Omental fat pad (tissue), 4 donors: ENCODE data around the gene EPHA4. TPM values are rescaled to one million over a fixed set of nuclear protein-coding genes. Genes with fewer than 3 reads are reported as not detected.

Experiments used
- ATAC-seq: fragments of 150-250 bp; one replicate; pipeline ENCODE4 v1.9.1; 2016; ENCODE audit warnings: mild to moderate bottlenecking, moderate library complexity; ENCODE audit not compliant: low FRiP score
- DNase-seq: peaks from one replicate; pipeline ENCODE4 v3.0.0-alpha.2; 2019; ENCODE audit warnings: low spot score
- total RNA-seq, 4 donors: library from RNA; depleted of rRNA; stranded (reverse); fragments of >200 nt; gene quantifications; one replicate each; pipeline ENCODE4 v1.1.0, GENCODE V29; 2016
- TF ChIP-seq, protein P1 (sequence below), 3 donors: fragments of 450-650 bp; IDR thresholded peaks; one replicate each; pipeline ENCODE4 v1.5.1; 2016 to 2017; ENCODE audit warnings: antibody characterized with exemption in 3 of 3, mild to moderate bottlenecking in 3 of 3, moderate library complexity in 2 of 3

Gene EPHA4
- total RNA-seq, 4 donors from 2014 or later = 18.5 to 43.0 (median 23.6) TPM

DNA sequence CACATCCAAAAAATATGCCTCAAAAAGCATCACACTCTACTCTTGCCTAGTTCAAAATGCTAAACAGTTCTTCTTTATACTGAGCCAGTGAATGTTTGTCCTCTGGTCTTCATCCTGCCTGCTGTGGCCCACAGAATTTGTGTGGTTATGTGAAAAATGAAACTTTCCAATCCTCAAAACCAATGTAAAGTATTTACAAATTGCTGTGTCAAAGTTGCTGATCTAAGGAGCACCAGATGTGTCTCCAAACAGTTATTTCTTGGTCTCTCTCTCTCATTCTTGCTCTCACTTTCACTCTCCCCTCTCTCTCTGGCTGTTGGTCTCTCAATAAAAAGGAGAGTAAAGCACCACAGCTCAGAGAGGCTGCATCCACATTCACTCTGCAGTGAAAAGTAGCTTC is 23.0 kb downstream of the EPHA4 start:
- ATAC-seq = no peak
- TF ChIP-seq, protein P1, sequence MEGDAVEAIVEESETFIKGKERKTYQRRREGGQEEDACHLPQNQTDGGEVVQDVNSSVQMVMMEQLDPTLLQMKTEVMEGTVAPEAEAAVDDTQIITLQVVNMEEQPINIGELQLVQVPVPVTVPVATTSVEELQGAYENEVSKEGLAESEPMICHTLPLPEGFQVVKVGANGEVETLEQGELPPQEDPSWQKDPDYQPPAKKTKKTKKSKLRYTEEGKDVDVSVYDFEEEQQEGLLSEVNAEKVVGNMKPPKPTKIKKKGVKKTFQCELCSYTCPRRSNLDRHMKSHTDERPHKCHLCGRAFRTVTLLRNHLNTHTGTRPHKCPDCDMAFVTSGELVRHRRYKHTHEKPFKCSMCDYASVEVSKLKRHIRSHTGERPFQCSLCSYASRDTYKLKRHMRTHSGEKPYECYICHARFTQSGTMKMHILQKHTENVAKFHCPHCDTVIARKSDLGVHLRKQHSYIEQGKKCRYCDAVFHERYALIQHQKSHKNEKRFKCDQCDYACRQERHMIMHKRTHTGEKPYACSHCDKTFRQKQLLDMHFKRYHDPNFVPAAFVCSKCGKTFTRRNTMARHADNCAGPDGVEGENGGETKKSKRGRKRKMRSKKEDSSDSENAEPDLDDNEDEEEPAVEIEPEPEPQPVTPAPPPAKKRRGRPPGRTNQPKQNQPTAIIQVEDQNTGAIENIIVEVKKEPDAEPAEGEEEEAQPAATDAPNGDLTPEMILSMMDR (IDR thresholded peaks at IDR 0.05) = no peak
- no peak for DNase-seq

DNA sequence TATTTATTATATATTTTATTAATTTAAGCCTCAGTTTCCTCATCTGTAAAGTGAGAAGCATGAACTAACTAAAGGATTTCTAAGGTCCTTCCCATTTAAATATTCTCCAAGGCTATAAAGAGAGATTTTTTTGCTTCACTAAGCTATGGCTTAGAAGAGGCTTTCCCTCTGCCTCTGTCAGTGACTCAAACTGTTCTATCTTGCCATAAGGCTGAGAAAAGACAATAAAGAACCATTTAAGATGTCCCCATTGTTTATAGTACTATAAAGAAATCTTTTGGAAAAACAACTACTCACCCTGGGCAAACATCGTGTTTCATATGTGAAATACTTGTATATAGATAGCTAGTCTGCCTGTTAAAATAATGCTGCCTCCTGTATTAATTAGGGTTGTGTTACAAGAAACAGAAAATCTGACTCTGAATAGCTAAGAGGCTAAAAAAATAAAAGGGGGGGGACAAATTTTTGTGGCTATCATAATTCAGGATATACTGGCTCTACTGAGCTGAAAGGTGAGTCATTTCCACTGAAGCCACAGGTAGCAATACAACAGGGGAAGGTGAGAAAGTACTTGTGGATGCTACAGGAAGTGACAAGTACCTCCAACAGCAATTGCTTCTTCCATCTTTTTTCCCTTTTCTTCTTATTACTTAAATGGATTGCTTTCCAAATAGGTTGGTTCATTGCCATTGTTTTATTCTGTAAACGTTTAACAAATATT is 25.4 kb downstream of the EPHA4 start:
- ATAC-seq = no peak
- TF ChIP-seq, protein P1 (IDR thresholded peaks at IDR 0.05) = no peak
- DNase-seq = no peak

DNA sequence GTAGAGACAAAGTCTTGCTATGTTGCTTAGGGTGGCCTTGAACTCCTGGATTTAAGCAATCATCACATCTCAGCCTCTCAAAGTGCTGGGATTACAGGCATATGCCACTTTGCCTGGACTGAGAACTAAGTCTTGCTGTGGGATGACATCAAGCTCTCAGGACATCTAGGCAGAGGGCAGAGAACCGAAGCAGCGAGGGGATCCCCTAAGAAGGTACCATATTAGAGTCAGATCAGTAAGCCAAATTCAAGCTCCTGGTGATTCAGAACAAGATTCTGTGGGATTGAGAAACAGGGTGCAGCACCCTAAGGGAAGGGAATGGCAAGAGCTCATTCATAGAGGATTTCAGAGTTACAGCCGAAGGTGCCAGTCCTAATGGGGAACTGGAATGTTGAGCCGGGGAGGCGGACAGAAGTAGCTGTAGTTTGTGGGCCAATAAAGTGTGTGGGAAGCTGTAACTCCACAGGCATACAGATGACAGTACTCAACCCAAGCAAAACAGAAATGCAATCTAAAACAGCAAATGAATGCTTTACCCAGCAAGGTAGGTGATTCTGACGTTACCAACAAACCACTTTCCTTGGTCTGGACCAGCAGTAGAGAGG is 30.9 kb downstream of the EPHA4 start:
- ATAC-seq (no peak), DNase-seq (no peak)
- TF ChIP-seq, protein P1 (IDR thresholded peaks at IDR 0.05) = no peak

DNA sequence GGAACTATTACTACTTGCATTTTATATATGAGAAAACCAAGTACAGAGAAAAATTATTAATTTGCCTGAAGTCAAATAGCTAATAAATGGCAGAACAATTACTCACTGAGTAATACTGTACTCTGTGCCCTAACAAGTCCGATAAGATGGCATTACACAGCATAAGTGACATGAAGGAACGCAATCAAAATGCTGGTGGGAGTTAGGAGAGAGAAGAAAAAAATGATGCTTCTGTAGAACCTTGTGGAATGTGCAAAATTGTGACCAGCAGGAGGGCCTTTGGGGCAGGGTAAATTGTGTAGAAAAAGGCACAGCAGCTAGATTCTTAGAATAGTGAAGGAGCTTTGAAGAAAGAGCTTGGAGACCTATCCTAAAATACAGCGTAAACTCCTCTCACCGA is 32.9 kb downstream of the EPHA4 start:
- ATAC-seq (no peak), DNase-seq (no peak)
- TF ChIP-seq, protein P1 (IDR thresholded peaks at IDR 0.05) = no peak

DNA sequence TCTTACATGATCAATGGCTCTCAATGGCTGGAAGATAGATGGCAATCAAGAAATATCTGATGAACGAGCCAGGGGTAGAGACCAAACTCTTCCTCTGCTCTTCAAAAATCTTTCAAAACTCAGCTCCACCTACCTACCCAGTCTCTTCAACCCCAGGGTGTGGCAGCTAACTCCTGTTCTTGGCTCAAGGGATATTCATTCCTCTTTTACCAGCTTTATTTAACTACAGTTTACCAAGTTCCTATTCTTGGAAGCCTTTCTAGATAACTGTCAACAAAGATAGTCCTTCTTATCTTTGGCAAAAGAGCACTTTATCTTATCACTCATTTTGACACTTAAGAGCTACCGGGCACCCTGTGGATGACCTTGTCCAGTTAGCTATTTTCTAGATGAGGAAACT is 36.3 kb downstream of the EPHA4 start:
- TF ChIP-seq, protein P1 (IDR thresholded peaks at IDR 0.05) = no peak
- ATAC-seq (no peak), DNase-seq (no peak)

DNA sequence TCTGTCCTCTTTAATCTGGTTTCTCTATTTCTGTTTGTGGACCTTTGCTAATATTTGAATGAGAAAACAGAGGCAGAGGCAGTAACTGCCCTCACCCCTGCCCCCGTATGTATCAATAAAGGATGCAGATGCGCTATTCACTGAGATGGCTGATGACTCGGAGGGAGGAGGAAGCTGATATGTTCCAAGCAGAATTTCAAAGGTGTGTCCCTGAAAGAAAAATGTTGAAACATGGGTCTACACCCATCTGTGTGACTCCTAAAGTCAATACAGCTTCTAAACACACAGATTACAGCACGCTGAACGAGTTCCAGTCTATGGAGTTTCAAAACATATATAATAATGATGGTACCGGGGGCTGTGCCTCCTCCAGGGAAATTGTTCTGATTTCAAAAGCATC is 38.8 kb downstream of the EPHA4 start:
- DNase-seq (no peak), ATAC-seq (no peak)
- TF ChIP-seq, protein P1 (IDR thresholded peaks at IDR 0.05) = no peak

DNA sequence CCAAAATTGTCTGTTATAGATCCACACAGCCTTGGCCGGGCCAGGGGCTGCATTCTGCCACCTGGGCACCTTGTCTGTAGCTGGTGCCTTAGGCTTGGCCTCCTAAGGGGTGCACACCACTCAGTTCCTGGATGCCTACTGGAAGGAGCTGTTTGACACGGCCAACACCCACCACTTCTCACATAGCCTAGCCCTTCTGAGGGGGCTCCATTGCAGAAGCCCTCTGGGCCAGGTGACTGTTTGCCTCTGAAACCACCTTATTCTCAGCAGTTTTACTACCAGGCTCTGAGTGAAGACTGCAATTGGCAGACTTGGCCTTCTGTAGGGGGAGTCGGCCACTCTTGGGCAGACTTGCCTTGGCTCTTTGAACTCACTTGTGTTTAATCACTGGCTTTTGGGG is 39.5 kb downstream of the EPHA4 start:
- TF ChIP-seq, protein P1 (IDR thresholded peaks at IDR 0.05) = no peak
- no peak for ATAC-seq
- DNase-seq = no peak
